GM21526 (cell line): Measurements from ENCODE around the gene SHANK2.

ENCODE experiments used
- ATAC-seq: cut with Tn5 transposase; IDR thresholded peaks from one replicate; pipeline ENCODE4 v1.9.1; 2021; ENCODE audit warnings: moderate library complexity; ENCODE audit not compliant: unreplicated experiment, low FRiP score

The SHANK2 gene

GRCh38 chr11:71269603-71270511 is 17.5 kb upstream of the SHANK2 start:
- no peak for ATAC-seq

GRCh38 chr11:71268706-71269321 is 16.4 kb upstream of the SHANK2 start:
- ATAC-seq: no peak

GRCh38 chr11:71267807-71268421 is 15.5 kb upstream of the SHANK2 start:
- no peak for ATAC-seq

- no peak for ATAC-seq
Measured at GRCh38 chr11:71266114-71266833, 13.9 kb upstream of the SHANK2 start.

- no peak for ATAC-seq
Measured at GRCh38 chr11:71265559-71266092, 13.2 kb upstream of the SHANK2 start.

- ATAC-seq: no peak
Measured at GRCh38 chr11:71263386-71263785, 11.0 kb upstream of the SHANK2 start.

GRCh38 chr11:71255800-71256479 is 3.6 kb upstream of the SHANK2 start:
- ATAC-seq: no peak

GRCh38 chr11:71255323-71255722 is 2.9 kb upstream of the SHANK2 start:
- ATAC-seq: no peak

- ATAC-seq: no peak
Measured at GRCh38 chr11:71253794-71254193, 1.4 kb upstream of the SHANK2 start.

- ATAC-seq: no peak
Measured at GRCh38 chr11:71252770-71253730, 673 bp upstream of the SHANK2 start.

- ATAC-seq: no peak
Measured at GRCh38 chr11:71251761-71252268, 562 bp downstream of the SHANK2 start.

- ATAC-seq: no peak
Measured at GRCh38 chr11:71251151-71251721, 1.1 kb downstream of the SHANK2 start.

GRCh38 chr11:71250523-71251150 is 1.7 kb downstream of the SHANK2 start:
- no peak for ATAC-seq

GRCh38 chr11:71249301-71249700 is 3.1 kb downstream of the SHANK2 start:
- no peak for ATAC-seq

GRCh38 chr11:71248656-71249055 is 3.7 kb downstream of the SHANK2 start:
- ATAC-seq: no peak

GRCh38 chr11:71248251-71248570 is 4.2 kb downstream of the SHANK2 start:
- ATAC-seq: no peak

- no peak for ATAC-seq
Measured at GRCh38 chr11:71247551-71248250, 4.7 kb downstream of the SHANK2 start.
